ENCODE results near the gene DNAJC5. TPM values are rescaled to one million over a fixed set of nuclear protein-coding genes. Genes with fewer than 3 reads are reported as not detected.

Gene DNAJC5
- total and polyA plus RNA-seq, 9 donors: 11.1 to 32.8 (median 26.5) TPM

GRCh38 chr20:63937596-63937995 lies 42.7 kb downstream of the DNAJC5 start:
- Histone ChIP-seq H3K9me3 (no peaks in the 10 kb centered on the region), H3K36me3 (no peaks in the 10 kb centered on the region), H3K4me3 (no peak overlapping the region), H3K4me1 (ENCODE audit: insufficient read depth) (no peaks in the 10 kb centered on the region), H3K27me3 (no peaks in the 10 kb centered on the region), H3K27ac (no peak overlapping the region)
- TF ChIP-seq POLR2A (IDR thresholded peaks at IDR 0.05): no peak
- TF ChIP-seq CTCF (IDR thresholded peaks at IDR 0.05): no peak
- TF ChIP-seq EP300 (IDR thresholded peaks at IDR 0.05): no peak
- intact Hi-C loops (cut with DNase I): no loop called here
- DNase-seq: no peak
- WGBS, 3 donors: 79 to 83% (median 82%) methylated on average over 14 of the region's 14 CpGs

GRCh38 chr20:63939061-63939935 lies 44.4 kb downstream of the DNAJC5 start:
- Histone ChIP-seq H3K4me1 (ENCODE audit: insufficient read depth) (no peaks in the 10 kb centered on the region), H3K9me3 (no peaks in the 10 kb centered on the region), H3K27ac (no peak overlapping the region), H3K36me3 (no peaks in the 10 kb centered on the region), H3K4me3 (no peak overlapping the region), H3K27me3 (no peaks in the 10 kb centered on the region)
- DNase-seq: no peak
- TF ChIP-seq CTCF (IDR thresholded peaks at IDR 0.05): no peak
- TF ChIP-seq EP300 (IDR thresholded peaks at IDR 0.05): no peak
- 82 to 83% (median 82%) methylated on average over 26 to 33 of the region's 33 CpGs for WGBS, 3 donors
- intact Hi-C loops (cut with DNase I): no loop called here

- intact Hi-C loops (cut with DNase I): no loop called here
- no peaks in the 10 kb centered on the region for H3K4me1 ChIP-seq (ENCODE audit: insufficient read depth)
- H3K27me3 ChIP-seq: no peaks in the 10 kb centered on the region
- TF ChIP-seq CTCF (IDR thresholded peaks at IDR 0.05) (no peak), POLR2A (IDR thresholded peaks at IDR 0.05) (no peak), EP300 (IDR thresholded peaks at IDR 0.05) (no peak)
- no peaks in the 10 kb centered on the region for H3K9me3 ChIP-seq
- no peaks in the 10 kb centered on the region for H3K36me3 ChIP-seq
- WGBS, 3 donors: 84 to 88% (median 85%) methylated on average over 23 of the region's 23 CpGs
- H3K4me3 ChIP-seq: no peak overlapping the region
- H3K27ac ChIP-seq: no peak overlapping the region
- no peak for DNase-seq
Measured at GRCh38 chr20:63940071-63940471, 45.1 kb downstream of the DNAJC5 start.

GRCh38 chr20:63940472-63941266 lies 45.7 kb downstream of the DNAJC5 start:
- no peaks in the 10 kb centered on the region for H3K4me1 ChIP-seq (ENCODE audit: insufficient read depth)
- no peaks in the 10 kb centered on the region for H3K36me3 ChIP-seq
- peak in 1 of 5 donors; percentile 27 for DNase-seq
- 90 to 93% (median 91%) methylated on average over 54 to 58 of the region's 58 CpGs for WGBS, 3 donors
- intact Hi-C loops (cut with DNase I): no loop called here
- H3K27me3 ChIP-seq: no peaks in the 10 kb centered on the region
- no peaks in the 10 kb centered on the region for H3K9me3 ChIP-seq
- H3K4me3 ChIP-seq: no peak overlapping the region
- no peak for TF ChIP-seq EP300 (IDR thresholded peaks at IDR 0.05)
- TF ChIP-seq POLR2A (IDR thresholded peaks at IDR 0.05): no peak
- TF ChIP-seq CTCF (IDR thresholded peaks at IDR 0.05): no peak
- H3K27ac ChIP-seq: no peak overlapping the region

Data from ovary (tissue), 9 donors.